IPS-NIHi11 (cell line): Measurements from ENCODE around the gene SELENOO.
A peak's percentile ranks its signal among the peaks of the same experiment; 100 is the strongest.

Source experiments
- DNase-seq: peaks from one replicate; pipeline ENCODE4 v3.0.0; 2012; ENCODE audit warnings: mixed read lengths, low spot score

The SELENOO gene

DNA sequence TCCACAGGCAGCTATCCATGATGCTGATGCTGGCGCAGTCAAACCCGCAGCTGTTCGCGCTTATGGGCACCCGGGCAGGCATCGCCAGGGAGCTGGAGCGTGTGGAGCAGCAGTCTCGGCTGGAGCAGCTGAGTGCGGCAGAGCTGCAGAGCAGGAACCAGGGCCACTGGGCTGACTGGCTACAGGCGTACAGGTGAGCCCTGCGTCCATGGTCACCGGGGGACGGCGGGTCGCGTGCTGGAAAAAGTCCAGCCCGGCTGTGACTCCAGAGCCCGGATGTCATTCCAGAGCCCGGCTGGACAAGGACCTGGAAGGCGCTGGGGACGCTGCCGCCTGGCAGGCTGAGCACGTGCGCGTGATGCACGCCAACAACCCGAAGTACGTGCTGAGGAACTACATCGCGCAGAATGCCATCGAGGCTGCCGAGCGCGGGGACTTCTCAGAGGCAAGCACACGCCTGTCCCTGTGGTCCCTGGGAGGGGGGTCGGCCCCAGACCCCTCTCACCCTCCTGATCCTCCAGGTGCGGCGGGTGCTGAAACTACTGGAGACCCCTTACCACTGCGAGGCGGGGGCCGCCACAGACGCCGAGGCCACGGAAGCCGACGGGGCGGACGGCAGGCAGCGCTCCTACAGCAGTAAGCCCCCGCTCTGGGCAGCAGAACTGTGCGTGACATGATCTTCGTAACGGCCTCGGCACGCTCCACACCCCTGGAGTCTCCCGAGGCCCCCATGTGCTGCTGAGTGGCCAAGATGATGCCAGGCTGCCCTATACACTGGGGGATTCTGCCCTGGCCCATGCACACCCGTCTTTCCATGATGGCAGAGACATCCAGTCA is 16.1 kb downstream of the SELENOO start:
- no peak for DNase-seq

- DNase-seq = no peak
These were observed 16.8 kb downstream of the SELENOO start for GRCh38 chr22:50217543-50218152.

DNA sequence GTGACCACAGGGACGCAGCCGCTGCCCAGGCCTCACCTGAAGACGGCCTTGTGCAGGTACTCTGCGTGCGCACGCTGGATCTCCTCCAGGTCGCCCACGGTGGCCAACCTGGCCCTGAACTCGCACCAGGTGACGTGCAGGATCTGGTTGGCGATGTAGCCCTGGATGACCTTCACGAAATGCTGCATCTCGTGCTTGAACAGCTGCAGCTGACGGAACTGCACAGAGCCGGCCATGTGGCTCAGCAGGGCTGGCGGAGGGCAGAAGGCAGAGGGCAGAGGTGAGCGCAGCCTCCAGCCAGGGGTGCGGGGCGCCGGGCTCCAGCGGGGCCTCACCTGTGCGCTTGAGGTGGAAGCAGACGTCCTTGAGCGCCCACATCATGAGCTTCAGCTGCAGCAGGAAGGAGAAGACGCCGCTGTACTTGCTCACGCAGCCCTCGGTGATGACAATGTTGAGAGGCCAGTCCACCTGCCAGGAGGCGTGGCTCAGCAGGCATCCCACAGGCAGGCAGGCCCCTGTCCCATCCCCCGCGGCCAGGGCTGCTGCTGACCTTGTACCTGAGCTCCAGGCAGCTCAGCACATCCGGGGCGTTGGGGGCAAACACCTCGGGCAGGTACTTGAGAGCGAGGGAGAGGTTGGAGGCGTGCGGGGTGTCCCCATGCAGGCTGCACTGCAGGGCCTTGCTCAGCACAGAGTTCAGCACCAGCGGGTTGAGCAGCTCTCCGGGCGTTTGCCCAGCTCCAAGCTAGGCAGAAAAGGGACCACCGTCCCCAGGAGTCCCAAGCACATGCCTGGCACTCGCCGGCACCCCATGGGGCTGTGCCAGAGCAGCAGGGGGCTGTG is 17.6 kb downstream of the SELENOO start:
- no peak for DNase-seq

DNA sequence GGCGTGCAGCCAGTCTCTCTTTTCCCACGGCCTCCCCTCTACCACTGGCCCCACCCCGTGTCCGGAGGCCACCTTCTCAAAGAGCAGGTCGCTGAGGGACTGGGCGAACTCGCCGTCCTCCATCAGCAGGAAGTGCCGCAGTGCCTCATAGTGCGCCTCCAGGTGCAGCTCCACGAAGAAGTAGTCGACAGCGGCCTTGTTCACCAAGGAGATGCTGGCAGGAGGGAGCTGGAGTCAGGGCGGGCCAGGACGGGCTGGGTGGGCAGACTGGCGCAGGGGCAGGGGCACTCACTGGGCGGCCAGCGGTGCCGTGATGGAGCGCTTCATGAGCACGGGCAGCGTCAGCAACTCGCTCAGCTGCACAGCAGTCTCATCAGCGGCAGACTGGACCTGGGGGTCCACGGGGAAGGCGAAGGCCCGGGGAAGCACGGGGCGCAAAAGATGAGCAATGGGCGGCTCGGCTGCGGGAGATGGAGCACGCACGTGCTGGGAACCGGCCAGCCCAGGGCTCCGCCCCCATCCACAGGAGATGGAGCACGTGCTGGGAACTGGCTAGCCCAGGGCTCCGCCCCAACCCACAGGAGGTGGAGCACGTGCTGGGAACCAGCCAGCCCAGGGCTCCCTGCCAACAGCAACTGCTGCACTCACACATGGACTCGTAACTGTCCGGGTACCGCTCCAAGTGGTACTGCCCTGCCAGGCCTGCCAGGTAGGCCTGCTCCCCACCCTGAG is 18.4 kb downstream of the SELENOO start:
- DNase-seq = peak; percentile 95

- no peak for DNase-seq
These were observed 19.2 kb downstream of the SELENOO start for GRCh38 chr22:50219800-50220602.

DNA sequence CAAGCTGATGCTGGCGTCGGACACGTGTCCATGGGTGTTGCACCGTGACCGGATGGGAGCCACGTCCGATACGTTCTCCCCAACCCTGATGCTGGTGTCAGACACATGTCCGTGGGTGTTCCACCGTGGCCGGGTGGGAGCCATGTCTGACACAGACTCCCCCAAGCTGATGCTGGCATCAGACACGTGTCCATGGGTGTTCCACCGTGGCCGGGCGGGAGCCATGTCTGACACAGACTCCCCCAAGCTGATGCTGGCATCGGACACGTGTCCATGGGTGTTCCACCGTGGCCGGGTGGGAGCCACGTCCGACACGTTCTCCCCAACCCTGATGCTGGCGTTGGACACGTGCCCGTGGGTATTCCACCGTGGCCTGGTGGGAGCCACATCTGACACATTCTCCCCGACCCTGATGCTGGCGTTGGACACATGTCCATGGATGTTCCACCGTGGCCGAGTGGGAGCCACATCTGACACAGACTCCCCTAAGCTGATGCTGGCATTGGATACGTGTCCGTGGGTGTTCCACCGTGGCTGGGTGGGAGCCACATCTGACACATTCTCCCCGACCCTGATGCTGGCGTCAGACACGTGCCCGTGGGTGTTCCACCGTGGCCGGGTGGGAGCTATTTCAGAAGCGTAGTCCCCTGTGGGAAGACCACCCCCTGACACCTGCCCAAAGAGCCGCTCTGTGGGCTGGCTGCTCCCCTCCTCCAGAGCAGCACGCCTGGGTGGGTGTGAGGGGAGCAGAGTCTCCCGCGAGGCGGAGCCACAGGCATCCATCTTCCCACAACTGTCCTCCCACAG is 20.0 kb downstream of the SELENOO start:
- DNase-seq = no peak

DNA sequence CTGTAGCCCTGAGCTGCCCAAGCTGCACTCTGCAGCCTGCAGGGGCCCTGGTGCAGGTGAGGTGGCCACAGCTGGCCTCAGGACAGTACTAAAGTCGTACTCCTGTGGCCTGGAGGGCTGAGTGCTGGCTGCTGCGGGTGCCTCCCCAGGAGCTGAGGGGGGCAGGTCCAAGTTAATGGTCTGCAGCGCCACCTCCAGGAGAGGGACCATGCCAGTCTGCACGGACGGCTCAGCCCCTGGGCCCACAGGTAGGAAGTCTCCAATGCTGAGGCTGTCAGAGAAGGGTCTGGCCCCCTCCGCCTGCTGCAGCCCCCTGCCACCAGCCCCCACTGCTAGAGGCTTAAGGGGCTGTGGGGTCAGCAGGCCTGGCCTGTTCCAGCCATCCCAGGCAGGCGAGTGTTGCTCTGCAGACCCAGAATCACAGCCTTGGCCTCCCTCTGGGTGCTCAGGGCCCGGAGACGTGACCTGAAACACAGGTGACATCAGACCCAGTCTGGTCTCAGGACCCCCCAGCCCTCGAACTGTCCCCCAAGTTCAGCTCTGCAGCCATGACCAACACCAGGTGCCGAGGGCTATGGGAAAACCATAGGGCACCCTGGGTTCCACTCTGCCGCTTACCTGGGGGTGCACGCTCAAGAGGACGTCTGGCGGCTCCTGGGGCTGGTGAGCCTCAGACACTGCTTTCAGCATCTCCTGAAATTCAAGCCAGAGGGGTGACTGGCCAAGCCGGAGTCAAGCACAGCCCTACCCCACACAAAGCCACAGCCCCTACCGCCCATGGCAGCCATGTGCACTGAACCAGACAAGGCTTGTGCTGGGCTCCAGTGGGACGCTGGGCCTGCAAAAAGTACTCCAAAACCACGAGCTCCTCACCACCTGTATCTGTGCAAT is 20.8 kb downstream of the SELENOO start:
- DNase-seq = no peak

- DNase-seq = no peak
These were observed 21.7 kb downstream of the SELENOO start for GRCh38 chr22:50222508-50222907.

DNA sequence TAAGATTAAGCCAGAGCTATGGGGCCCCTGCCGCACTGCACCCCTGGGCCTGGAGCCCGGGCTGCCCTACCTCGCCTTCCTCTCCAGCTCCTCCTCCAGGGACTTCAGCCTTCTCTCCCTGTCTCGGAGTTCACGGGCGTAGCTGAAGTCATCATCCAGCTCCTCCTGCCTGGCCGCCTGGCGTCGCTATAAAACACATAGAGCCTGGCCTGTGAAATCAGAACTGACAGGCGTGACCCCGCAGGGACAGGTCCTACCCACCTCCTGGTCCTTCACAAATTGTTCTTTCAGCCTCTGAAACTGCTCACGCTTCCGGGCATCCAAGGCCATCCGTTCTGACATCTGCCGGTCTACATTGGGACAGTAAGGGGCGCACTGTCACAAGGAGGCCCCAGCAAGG is 23.3 kb downstream of the SELENOO start:
- no peak for DNase-seq

- no peak for DNase-seq
These were observed 24.6 kb downstream of the SELENOO start for GRCh38 chr22:50225200-50225969.

GRCh38 chr22:50226063-50226874 is 25.5 kb downstream of the SELENOO start:
- DNase-seq = no peak

GRCh38 chr22:50226875-50227165 is 26.0 kb downstream of the SELENOO start:
- no peak for DNase-seq

GRCh38 chr22:50227579-50228215 is 26.9 kb downstream of the SELENOO start:
- no peak for DNase-seq

- DNase-seq = no peak
These were observed 27.6 kb downstream of the SELENOO start for GRCh38 chr22:50228366-50228765.

GRCh38 chr22:50229370-50229769 is 28.6 kb downstream of the SELENOO start:
- DNase-seq = no peak

- DNase-seq = no peak
These were observed 31.8 kb downstream of the SELENOO start for GRCh38 chr22:50232481-50233151.

DNA sequence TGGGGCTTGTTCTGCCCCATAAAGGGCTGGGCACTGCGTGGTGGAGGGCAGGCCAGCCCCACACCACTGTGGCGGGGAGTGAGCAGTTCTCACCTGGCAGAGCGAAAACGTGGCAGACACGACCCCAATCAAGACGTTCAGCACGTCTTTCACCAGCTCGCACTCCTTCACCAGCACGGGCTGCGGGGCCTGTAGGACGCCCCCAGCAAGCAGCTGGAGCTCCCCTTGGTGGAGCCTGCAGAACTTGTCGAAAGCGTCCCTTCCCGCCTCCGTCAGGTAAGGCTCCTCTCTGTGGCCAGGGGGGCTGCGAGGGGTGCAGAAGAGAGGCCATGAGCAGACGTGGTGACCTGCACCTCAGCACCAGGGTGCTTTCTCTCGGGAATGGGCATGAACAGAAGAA is 32.4 kb downstream of the SELENOO start:
- no peak for DNase-seq
